SK-N-DZ (cell line): Measurements from ENCODE around the gene CNTNAP5.

Experiments used
- DNase-seq: peaks from one replicate; pipeline ENCODE4 v3.0.0-alpha.2; 2015; ENCODE audit warnings: low spot score

The CNTNAP5 gene

DNA sequence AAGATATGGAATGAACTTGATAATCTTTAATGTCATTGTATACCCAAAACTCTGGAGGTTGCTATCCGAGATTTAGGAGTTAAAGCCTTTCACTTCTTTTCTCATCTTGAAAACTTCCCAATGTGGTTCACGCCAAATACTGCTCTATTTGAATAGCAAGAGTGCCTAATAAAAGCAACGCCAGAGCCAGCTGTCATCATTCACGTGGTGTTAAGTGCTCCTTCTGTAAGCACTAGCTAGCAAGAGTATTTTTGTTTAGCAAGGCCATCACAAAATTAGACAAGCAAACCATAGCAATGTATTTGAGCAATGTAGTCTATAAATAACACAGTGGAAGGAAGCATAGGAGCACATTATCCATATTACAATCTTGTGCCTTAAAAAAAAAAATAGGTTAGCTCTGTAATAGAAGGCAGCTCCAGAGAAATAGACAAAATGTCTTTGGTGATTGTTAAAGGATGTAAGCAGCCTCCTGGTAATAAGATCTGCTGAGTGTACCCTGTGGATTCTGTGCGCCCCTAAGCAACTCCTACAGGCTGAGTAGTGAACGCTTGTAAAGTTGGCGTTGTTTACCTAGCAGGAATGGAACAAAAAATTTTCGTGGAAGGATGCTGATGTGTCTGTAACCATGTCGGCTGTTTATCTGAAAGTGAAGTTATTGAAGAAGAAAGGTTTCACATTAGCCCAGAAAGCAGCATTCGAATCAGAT is 518.0 kb downstream of the CNTNAP5 start:
- DNase-seq, result no peak

DNA sequence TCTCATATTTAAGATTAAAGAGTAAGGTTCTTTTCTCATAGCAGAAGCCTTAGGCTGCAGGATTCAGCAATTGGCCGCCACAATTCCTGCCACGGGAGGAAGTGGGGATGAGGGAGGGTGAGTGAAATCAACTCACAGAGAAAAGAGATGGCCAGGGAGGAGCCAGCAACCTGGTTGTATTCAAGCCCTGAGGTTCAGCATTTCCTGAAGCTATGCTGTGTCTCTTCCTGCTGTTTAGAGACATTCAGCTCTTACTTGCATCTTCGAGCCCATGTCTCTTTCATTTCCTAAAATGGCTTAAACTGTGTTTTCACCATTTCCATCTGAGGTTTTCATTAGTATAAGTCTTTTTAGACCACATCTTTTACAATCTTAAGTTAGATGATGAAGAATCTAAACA is 522.6 kb downstream of the CNTNAP5 start:
- no peak for DNase-seq

DNA sequence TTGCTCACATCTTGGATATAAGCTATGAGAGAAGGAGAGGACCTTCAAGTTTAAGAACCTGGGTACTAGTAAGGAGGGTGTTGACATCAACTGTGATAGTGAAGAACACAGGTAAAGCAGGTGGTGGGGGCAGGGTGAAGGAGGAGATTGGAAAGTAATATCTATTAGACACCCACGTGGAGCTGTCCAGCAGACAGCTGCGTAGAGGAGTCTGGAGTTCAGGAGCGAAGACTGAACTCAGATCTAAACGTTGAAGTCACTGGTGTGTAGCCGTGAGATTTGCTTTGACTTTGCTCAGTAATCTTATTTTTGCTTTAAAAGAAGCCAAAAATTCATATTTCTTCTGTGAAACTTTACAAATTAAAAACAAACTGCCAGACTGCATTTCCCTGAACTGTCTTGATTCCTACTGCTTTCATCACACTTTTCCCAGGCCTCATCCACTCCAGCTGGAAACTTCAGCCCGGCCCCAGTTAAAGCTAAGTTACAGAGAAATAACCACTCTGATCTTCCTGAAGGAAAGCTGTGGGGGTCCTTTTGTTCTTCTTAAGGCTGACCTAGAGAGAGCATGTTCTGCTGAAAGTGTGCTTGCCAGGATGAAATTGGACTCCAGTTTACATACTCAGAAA is 533.3 kb downstream of the CNTNAP5 start:
- no peak for DNase-seq

DNA sequence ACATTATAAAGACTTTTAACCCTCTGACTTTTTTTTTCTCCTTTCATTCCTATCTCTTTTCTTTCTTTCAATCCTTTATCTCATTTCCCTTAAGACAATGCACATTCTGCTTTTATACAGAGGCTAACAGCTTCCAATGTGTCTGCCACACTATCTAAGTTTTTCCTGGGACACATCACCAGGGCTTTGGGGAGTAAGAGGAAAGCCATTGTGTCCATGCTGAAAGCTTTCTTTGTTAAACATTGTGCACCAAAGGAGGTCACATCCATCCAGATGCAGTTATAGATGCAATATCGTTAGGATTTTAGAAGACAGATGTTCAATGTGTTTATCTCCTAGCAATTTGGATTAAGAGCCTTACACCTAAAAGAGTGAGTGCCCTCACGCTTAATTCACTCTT is 534.1 kb downstream of the CNTNAP5 start:
- no peak for DNase-seq

DNA sequence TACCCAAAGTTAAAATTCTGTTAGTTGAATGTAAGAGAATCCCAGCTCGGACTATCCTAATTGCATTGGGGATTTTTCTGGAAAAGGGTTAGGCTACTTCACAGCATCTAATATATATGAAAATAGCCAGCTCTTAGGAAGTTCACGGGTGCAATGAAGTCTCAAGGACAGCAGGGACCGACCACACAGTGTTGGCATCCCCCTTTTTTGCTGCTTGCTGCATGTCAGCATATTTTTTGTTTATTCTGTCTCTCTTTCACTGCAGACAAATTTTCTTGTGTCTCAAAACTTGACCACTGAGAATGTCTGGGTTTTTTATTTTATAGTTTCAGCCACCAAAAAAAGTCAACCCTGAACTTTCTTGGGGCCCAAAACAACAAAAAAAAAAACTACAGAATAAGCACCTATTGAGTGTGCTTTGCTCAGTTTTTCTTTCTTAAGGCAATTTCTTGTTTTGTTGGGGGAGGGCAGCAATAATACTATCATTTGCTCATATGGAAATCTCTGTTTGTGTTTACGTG is 535.6 kb downstream of the CNTNAP5 start:
- no peak for DNase-seq

DNA sequence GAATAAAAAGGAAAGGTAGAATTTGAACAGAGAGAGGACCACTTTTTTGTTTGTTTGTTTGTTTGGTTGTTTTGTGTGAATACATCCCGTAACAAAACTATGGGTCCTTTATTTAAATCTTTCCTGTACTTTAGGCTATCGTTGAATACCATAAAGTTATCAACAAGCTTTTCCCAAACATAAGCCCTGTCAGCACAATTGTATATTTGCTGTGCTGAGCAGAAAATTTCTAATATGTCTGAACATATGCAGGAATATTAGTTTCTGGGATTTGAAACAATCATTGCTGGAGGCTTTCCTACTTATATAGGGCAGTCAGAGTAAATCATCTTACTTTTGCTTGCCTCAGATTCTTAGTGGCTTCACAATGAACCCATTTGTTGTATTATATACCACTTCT is 536.4 kb downstream of the CNTNAP5 start:
- no peak for DNase-seq

DNA sequence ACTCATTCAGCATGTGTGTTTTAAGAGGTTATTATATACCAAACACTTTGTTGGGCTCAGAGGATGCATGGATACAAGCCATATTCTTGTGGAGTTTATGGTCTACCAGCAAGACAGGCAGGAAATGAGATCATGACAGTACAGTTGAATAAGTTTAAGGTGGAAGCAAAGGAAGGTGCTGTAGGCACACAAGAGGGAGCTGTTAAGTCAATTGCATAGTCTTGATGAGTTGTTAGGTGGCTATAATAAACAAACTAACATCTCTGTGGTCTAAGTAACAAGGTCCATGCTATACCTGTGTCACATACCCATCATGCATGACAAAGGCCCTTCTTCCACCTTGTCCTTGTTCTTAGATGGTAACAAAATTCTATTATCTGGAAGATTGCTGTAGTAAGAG is 538.3 kb downstream of the CNTNAP5 start:
- DNase-seq, result no peak

DNA sequence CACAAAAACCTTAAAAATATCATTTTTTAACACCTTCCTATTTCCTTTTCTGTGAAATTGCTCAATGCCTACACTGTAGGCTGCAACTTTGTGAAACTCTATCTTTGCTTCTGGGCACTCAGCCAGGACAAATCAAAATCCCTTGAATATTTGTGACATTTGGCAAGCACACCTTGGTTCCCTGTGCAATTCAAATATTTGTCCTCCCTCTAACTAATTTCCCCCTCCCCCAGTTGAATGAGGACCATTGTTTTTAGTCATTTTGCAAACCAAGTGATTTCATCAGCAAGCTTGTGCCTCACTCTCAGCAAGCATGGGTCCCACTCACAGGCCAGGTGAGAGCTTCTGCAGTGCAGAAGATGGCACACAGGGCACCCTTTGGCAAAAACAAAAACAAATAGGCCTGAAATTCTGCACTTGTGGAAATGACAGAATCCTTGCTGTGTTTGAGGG is 541.5 kb downstream of the CNTNAP5 start:
- no peak for DNase-seq

DNA sequence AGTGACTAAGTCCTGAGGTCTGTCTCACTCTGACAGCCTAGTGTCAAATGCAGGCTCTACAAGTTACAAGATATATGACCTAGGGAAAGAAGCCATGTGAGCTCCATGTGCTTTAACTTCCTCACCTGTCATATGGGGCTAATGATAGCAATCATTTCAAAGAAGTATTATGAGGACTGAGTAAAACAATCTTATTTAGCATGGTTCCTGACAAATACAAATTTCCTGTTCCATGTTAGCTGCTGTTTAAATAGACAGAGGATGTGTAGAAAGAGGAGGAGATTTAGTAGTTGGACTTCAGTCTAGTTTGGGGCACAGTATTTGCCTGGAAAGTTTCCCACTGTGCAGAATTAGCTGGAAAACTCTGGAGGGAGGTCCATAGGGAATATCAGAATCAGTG is 545.8 kb downstream of the CNTNAP5 start:
- DNase-seq, result no peak

DNA sequence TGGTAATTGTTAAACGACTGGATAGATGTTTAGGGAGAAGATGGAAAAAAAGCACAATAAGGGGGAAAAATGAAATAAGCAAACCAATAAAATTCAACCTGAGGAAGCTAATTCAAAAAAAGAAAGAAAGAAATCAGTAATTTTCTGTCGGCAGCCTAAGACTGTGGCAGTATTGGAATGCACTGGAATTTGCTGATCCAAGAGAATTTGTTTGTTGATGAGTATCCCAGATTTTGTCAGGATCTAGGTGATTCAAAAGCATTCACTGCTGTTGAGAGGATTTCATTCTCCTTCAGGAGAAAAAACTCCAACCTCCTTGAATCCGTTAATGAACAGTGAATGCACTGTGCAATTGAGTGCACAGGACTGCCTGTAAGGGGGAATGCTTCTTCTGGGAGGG is 546.7 kb downstream of the CNTNAP5 start:
- no peak for DNase-seq

DNA sequence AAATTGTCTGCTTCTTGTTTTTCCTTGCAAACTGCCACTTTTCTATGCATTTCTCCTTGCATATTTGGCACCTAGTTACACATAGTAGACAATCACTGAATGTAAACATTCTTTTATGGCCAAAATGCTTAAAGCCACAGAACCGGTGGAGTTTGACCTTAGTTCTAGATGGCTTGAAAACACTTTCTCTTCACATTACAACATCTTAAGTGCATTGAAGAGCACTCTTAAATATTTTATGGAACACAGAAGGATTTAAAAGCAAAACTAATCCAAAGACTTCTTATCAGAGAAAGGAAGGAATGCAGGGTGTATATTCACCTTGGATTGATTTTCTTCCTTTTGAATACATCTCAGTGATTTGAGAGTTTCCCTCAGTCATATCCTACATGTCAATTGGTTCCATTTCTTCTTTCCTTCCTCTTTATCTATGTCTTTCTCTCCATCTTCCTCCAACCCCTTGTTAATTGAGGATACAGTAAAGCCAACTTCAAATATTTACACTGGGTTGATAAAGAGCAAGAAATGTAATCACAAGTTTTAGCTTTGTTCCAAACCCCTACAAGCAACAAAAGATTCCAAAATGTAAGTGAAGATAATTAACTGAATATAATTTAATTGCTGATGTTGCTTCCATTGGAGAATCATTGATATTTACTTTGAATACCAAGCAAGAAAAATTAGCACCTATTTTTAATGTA is 548.0 kb downstream of the CNTNAP5 start:
- DNase-seq, result no peak

DNA sequence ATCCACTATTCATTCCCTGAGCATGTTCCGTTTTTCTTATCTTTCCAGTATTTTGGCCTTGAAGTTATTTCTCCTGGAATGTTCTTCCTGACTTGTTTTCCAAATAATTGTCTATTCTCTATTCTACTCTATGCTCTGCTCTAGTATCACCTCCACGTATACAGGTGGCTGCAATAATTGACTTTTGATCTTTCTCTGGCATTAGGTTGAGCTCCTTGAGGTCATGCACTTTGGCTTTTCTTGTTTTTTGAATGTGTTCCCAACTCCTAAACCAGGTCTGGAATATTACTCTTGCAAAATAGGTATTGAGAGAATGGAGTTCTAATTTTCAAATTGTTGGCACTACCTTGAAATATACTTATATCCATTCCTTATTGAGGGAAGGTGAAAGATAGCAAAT is 550.4 kb downstream of the CNTNAP5 start:
- DNase-seq, result no peak

DNA sequence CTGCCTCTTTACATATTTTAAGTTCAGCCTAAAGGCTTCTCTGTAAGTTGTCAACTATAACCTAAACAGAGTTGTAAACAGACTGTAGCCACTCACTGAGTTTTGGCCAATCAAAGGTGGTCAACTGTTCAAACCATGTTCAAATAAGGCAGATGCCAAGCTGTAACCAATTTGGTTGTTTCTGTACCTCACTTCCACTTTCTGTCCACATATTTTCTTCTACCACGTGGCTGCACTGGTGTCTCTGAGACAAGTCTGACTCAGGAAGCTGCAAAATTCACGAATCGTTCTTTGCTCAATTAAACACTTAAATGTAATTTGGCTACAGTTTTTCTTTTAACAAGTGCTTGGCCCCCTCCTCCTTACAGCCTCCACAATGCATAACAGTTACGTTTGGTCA is 555.2 kb downstream of the CNTNAP5 start:
- DNase-seq, result no peak

DNA sequence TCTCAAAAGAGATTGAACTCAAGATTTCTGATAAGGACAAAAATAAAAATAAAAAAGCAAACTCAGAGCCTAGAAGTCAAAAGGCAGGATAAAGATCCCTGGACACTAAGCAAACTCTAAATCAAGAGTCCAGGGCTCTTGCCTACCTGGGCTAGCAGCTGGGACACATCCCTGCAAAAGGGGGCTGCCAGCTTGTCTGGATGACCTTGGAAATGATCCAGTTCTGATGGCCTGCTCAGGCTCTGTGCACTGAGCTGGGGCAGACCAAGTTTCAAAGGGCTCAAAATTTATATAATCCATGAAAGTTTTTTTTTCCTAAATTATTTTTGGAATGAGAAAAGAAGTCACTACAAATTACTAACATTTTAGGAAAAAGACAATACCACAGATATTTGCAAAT is 557.3 kb downstream of the CNTNAP5 start:
- DNase-seq, result no peak

DNA sequence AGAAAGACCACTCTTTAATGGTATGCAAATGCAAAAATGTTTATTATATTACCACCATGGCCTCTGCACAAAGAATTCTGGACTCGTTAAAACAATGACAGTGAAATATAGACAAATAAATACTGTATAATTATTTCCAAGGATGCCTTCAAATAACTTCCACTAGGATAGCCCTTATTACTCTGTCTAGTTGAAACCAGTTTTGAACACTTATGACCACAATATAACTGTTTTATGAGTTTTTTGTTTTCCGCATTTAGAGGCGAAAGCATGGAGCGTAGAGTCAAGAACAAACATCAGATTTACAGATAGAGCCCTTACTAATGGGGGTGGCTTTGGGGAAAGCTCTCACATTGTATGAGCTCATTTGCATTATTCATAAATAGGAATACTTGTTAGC is 559.5 kb downstream of the CNTNAP5 start:
- DNase-seq, result no peak

DNA sequence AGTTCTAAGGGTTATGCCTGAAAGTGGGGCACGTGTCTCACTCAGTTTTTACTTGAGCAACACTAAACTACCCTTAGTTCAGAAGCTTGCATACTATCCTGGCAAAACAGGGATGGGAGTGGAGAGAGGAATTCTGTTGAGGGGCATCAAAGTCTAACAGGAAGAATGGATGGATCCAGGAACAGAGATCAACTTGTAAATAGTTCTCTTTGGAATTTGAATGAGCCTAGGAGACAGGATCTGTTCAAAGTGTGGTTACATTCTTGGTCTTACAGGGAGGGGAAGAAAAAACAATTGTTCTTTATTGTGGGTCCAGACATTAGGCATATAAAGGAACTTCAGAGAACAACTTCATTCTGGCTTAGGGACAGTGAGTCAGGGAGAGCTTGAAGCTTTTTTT is 560.2 kb downstream of the CNTNAP5 start:
- no peak for DNase-seq

DNA sequence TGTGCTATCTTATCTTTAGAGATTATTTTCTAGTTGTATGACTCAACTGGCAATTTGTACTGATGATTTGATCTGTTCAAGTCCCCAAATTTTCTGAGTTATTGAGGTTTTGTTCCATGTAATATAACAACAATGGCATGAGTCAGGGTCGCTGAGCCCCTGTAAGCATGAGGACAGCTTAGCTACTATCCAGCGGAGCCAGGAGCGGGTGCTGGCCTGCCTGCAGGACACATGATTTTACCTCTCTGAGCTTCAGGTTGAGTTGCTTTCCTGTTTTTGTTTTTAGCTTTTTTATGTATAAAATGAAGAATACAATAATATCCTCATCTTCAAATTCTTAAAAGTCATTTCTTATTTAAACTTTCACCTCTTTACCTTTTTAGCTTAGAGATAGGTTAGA is 561.1 kb downstream of the CNTNAP5 start:
- DNase-seq, result no peak

DNA sequence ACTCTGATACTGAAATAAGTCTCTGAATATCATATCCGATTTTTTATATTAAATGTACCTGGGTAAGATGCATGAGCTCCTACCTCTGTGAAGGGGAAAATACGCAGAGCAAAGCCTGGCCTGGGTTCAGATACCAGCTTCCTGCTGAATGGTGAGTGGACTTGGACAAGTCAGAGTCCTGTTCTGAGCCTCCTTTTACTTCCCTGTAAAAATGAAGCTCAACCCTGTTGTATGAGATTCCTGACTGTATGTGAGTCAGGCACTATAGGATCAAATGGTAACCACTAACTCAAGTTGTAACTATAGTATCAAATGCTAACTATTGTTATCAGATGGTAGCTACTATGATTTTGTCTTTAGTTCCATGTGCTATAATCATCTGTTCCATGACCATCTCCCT is 561.7 kb downstream of the CNTNAP5 start:
- no peak for DNase-seq

DNA sequence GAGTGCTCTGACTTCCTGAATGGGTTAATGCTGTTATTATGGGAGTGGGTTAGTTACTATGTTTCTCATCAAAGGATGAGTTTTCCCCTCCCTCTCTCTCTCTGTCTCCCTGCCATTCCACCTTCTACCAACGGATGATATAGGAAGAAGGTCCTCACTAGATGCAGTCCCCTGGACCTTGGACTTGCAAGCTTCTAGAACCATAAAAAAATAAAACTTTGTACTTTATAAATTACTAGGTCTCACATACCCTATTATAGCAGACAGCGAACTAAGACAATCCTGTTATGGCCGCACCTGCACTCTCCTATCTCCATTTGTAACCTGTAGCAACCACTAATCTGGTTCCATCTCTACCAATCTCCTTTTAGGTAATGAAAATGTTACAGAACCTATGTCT is 564.9 kb downstream of the CNTNAP5 start:
- DNase-seq, result no peak

DNA sequence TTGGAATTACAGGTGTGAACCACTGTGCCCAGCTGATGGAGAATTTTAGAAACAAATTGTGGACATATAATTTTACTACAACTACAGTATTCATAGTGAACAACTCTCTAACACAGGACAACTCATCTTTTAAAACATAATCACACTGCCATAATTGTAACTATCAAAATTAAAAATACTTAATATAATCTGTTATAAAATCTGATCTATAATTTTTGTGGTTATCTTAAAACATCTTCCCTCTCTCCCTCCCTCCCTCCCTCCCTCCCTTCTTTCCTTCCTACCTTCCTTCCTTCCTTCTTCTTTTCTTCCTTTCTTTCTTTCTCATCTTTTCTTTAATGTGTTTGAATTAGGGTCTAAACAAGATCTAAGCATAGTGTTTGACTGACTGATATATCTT is 577.7 kb downstream of the CNTNAP5 start:
- DNase-seq, result no peak

DNA sequence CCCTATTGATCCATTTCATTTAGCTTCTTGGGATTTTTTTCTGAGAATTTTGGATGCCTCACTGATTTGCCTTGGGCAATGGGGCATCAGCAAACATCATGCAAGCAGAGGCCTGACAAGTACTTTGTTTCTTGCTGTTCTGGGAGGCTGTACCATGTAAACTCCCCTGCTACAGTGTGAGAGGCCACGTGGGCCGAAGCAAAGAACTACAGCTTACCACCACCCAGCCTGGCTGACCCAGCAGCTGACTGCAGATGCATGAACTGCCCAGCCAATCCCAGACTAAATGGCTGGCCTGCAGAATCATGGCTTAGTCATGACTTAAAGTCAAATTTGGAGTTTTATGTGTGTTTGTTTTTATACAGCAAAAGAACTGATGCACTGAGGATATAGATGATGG is 579.9 kb downstream of the CNTNAP5 start:
- no peak for DNase-seq

DNA sequence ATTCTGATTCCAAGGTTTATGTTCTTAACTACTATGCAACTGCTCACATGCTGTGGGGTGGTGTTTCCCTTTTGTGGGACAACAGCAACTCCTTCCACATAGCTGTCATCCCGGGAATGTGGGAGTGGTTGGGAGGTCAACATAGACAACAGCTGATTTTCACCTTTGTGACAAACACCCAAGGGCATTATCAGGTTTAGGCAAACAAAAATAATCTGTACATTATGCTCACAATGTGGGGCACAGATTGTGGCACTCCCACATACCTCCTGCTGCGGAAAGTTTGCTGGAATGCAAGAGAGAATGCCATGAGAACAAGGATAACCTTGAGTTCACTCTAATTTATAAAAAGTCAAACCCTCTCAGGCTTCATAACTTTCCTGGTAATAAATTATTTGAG is 582.6 kb downstream of the CNTNAP5 start:
- DNase-seq, result no peak

DNA sequence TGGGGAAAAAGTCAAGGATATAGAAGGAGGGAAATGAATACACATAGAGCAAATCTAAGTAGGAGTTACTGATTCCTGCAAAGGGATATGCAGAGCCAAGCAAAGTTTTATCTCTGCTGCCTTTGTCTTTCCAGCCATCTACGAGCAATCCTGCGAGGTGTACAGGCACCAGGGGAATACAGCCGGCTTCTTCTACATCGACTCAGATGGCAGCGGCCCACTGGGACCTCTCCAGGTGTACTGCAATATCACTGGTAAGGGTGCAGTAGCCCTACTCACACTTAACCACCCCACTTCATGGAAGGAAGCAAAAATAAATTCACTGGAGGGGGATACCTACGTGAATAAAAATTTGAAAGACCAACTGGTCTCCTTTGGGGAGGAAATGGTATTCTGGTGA is 584.6 kb downstream of the CNTNAP5 start:
- DNase-seq, result no peak
